Spleen (tissue), 7 donors: ENCODE results near the gene CD36.

Source experiments
- CTCF ChIP-seq, 11 experiments: fragments of 200-600 bp in 7 of 11; fragments of 450-650 bp in 4 of 11; sonication (generic) in 4 of 11; IDR thresholded peaks in 8 of 11; conservative IDR thresholded peaks in 3 of 11; 1 replicate in 7 of 11; 2 replicates in 4 of 11; pipeline versions ENCODE4 v1.4.0 to v1.8.0; 2016 to 2021; ENCODE audit warnings: antibody characterized with exemption in 11 of 11, inconsistent platforms in 4 of 11, mild to moderate bottlenecking in 1 of 11
- POLR2A ChIP-seq, 3 donors: fragments of 450-650 bp; IDR thresholded peaks; one replicate each; pipeline ENCODE4 v1.5.1; 2017; ENCODE audit warnings: antibody characterized with exemption in 3 of 3, mild to moderate bottlenecking in 1 of 3
- POLR2AphosphoS5 ChIP-seq, 3 donors: sonication (generic); formaldehyde crosslinking; IDR thresholded peaks; one replicate each; pipeline ENCODE4 v1.5.1; 2017; ENCODE audit warnings: antibody characterized with exemption in 3 of 3
- donor health status: DM: no; HTN: no; CAD: no; lungs with moderate emphysema.
- donor health status: DM: no; HTN: no; CAD: no.
- donor health status: DM: no; HTN: no; CAD: no.

DNA sequence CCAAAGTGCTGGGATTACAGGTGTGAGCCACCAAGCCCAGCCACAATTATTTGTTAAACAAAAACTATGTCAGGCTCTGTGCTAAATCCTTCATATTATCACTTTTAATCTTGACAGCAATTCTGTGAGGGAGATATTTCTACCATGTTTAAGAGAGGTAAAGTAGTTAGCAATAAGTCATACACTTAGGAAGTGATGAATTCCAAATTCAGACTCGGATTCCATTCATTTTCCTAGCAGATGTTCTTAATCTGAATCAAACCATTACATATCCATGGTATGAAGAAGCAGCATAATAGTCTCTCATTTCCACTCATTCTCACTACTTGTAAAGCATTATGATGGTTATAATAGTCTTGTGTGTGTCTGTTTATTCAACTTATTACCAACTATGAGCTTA lies 2.9 kb upstream of the CD36 start:
- TF ChIP-seq POLR2A (IDR thresholded peaks at IDR 0.05) (no peak), CTCF (IDR thresholded peaks at IDR 0.05 in 8 of 11, conservative IDR thresholded peaks at IDR 0.05 in 3 of 11) (no peak), POLR2AphosphoS5 (IDR thresholded peaks at IDR 0.05) (no peak)
